ENCODE measurements around the gene CELF2. TPM values are rescaled to one million over a fixed set of nuclear protein-coding genes. Genes with fewer than 3 reads are reported as not detected.

CELF2 gene
- total RNA-seq, 1 donor from 2014 or later: 110 TPM

- Mint-ChIP-seq H3K36me3 (ENCODE audit: low read depth) (peaks cover 80% of the 10 kb centered on the region), H3K4me3 (no peak overlapping the region), H3K9me3 (no peaks in the 10 kb centered on the region), H3K27me3 (ENCODE audit: insufficient read depth) (no peaks in the 10 kb centered on the region), H3K4me1 (ENCODE audit: low read depth) (peaks cover 83% of the 10 kb centered on the region), H3K27ac (peak overlapping the region; percentile 44)
- no peak for DNase-seq (ENCODE audit: low spot score)
- intact Hi-C loops (cut with micrococcal nuclease): no loop called here
These were observed 174.0 kb downstream of the CELF2 start for GRCh38 chr10:11191678-11192077.

- DNase-seq (ENCODE audit: low spot score): no peak
- Mint-ChIP-seq H3K36me3 (ENCODE audit: low read depth) (peaks cover 79% of the 10 kb centered on the region), H3K27ac (peak overlapping the region; percentile 82), H3K9me3 (no peaks in the 10 kb centered on the region), H3K4me3 (no peak overlapping the region), H3K27me3 (ENCODE audit: insufficient read depth) (no peaks in the 10 kb centered on the region), H3K4me1 (ENCODE audit: low read depth) (peaks cover 83% of the 10 kb centered on the region)
- intact Hi-C loops (cut with micrococcal nuclease): no loop called here
These were observed 174.8 kb downstream of the CELF2 start for GRCh38 chr10:11192304-11193000.

GRCh38 chr10:11193001-11193551 is 175.4 kb downstream of the CELF2 start:
- H3K4me3 Mint-ChIP-seq: no peak overlapping the region

GRCh38 chr10:11194859-11195586 is 177.4 kb downstream of the CELF2 start:
- H3K4me3 Mint-ChIP-seq: no peak overlapping the region

More at GRCh38 chr10:11193001-11193551, 175.4 kb downstream of the CELF2 start:
- peaks cover 78% of the 10 kb centered on the region for H3K36me3 Mint-ChIP-seq (ENCODE audit: low read depth)
- no peaks in the 10 kb centered on the region for H3K27me3 Mint-ChIP-seq (ENCODE audit: insufficient read depth)
- peak overlapping the region; percentile 82 for H3K27ac Mint-ChIP-seq
- intact Hi-C loops (cut with micrococcal nuclease): no loop called here
- DNase-seq (ENCODE audit: low spot score): no peak
- no peaks in the 10 kb centered on the region for H3K9me3 Mint-ChIP-seq
- H3K4me1 Mint-ChIP-seq (ENCODE audit: low read depth): peaks cover 83% of the 10 kb centered on the region

GRCh38 chr10:11195623-11196022 is 178.0 kb downstream of the CELF2 start:
- DNase-seq (ENCODE audit: low spot score): no peak
- H3K4me1 Mint-ChIP-seq (ENCODE audit: low read depth): peaks cover 83% of the 10 kb centered on the region
- H3K27ac Mint-ChIP-seq: peak overlapping the region; percentile 29
- intact Hi-C loops (cut with micrococcal nuclease): loop anchor here (2.0 kb wide), 1 partner anchor 13 kb away; no protein-coding TSS in a partner anchor
- H3K36me3 Mint-ChIP-seq (ENCODE audit: low read depth): peaks cover 77% of the 10 kb centered on the region
- H3K4me3 Mint-ChIP-seq: no peak overlapping the region
- H3K27me3 Mint-ChIP-seq (ENCODE audit: insufficient read depth): no peaks in the 10 kb centered on the region
- no peaks in the 10 kb centered on the region for H3K9me3 Mint-ChIP-seq

More at GRCh38 chr10:11194859-11195586, 177.4 kb downstream of the CELF2 start:
- Mint-ChIP-seq H3K36me3 (ENCODE audit: low read depth) (peaks cover 75% of the 10 kb centered on the region), H3K4me1 (ENCODE audit: low read depth) (peaks cover 83% of the 10 kb centered on the region), H3K27me3 (ENCODE audit: insufficient read depth) (no peaks in the 10 kb centered on the region), H3K9me3 (no peaks in the 10 kb centered on the region), H3K27ac (peak overlapping the region; percentile 43)
- intact Hi-C loops (cut with micrococcal nuclease): loop anchor here (2.0 kb wide), 1 partner anchor 14 kb away; no protein-coding TSS in a partner anchor
- no peak for DNase-seq (ENCODE audit: low spot score)

- no peak overlapping the region for H3K4me3 Mint-ChIP-seq
- no peak for DNase-seq (ENCODE audit: low spot score)
- intact Hi-C loops (cut with micrococcal nuclease): no loop called here
- H3K9me3 Mint-ChIP-seq: no peaks in the 10 kb centered on the region
- H3K27ac Mint-ChIP-seq: peak overlapping the region; percentile 80
- no peaks in the 10 kb centered on the region for H3K27me3 Mint-ChIP-seq (ENCODE audit: insufficient read depth)
- H3K4me1 Mint-ChIP-seq (ENCODE audit: low read depth): peaks cover 91% of the 10 kb centered on the region
- peaks cover 79% of the 10 kb centered on the region for H3K36me3 Mint-ChIP-seq (ENCODE audit: low read depth)
These were observed 179.6 kb downstream of the CELF2 start for GRCh38 chr10:11197266-11197712.

- intact Hi-C loops (cut with micrococcal nuclease): no loop called here
- peak overlapping the region; percentile 38 for H3K27ac Mint-ChIP-seq
- no peak for DNase-seq (ENCODE audit: low spot score)
- no peaks in the 10 kb centered on the region for H3K27me3 Mint-ChIP-seq (ENCODE audit: insufficient read depth)
- H3K4me1 Mint-ChIP-seq (ENCODE audit: low read depth): peaks cover 92% of the 10 kb centered on the region
- peaks cover 80% of the 10 kb centered on the region for H3K36me3 Mint-ChIP-seq (ENCODE audit: low read depth)
- H3K9me3 Mint-ChIP-seq: no peaks in the 10 kb centered on the region
- H3K4me3 Mint-ChIP-seq: no peak overlapping the region
These were observed 180.2 kb downstream of the CELF2 start for GRCh38 chr10:11197878-11198277.

GRCh38 chr10:11201911-11202310 is 184.2 kb downstream of the CELF2 start:
- intact Hi-C loops (cut with micrococcal nuclease): loop anchor here (1.0 kb wide), 1 partner anchor 7 kb away; no protein-coding TSS in a partner anchor
- peak overlapping the region; percentile 83 for H3K27ac Mint-ChIP-seq
- no peak for DNase-seq (ENCODE audit: low spot score)
- peaks cover 100% of the 10 kb centered on the region for H3K4me1 Mint-ChIP-seq (ENCODE audit: low read depth)
- peaks cover 78% of the 10 kb centered on the region for H3K36me3 Mint-ChIP-seq (ENCODE audit: low read depth)
- H3K27me3 Mint-ChIP-seq (ENCODE audit: insufficient read depth): no peaks in the 10 kb centered on the region
- H3K4me3 Mint-ChIP-seq: no peak overlapping the region
- H3K9me3 Mint-ChIP-seq: no peaks in the 10 kb centered on the region

- intact Hi-C loops (cut with micrococcal nuclease): no loop called here
- Mint-ChIP-seq H3K4me3 (no peak overlapping the region), H3K27ac (peak overlapping the region; percentile 60), H3K9me3 (no peaks in the 10 kb centered on the region), H3K36me3 (ENCODE audit: low read depth) (peaks cover 82% of the 10 kb centered on the region), H3K27me3 (ENCODE audit: insufficient read depth) (no peaks in the 10 kb centered on the region), H3K4me1 (ENCODE audit: low read depth) (peaks cover 100% of the 10 kb centered on the region)
- DNase-seq (ENCODE audit: low spot score): no peak
These were observed 186.8 kb downstream of the CELF2 start for GRCh38 chr10:11204351-11204942.

GRCh38 chr10:11205030-11205772 is 187.5 kb downstream of the CELF2 start:
- Mint-ChIP-seq H3K36me3 (ENCODE audit: low read depth) (peaks cover 78% of the 10 kb centered on the region), H3K27me3 (ENCODE audit: insufficient read depth) (peaks cover 1% of the 10 kb centered on the region), H3K4me3 (peak overlapping the region; percentile 4), H3K27ac (peak overlapping the region; percentile 83), H3K4me1 (ENCODE audit: low read depth) (peaks cover 100% of the 10 kb centered on the region), H3K9me3 (no peaks in the 10 kb centered on the region)
- DNase-seq (ENCODE audit: low spot score): no peak
- intact Hi-C loops (cut with micrococcal nuclease): no loop called here

GRCh38 chr10:11206676-11207559 is 189.2 kb downstream of the CELF2 start:
- Mint-ChIP-seq H3K4me1 (ENCODE audit: low read depth) (peaks cover 100% of the 10 kb centered on the region), H3K9me3 (no peaks in the 10 kb centered on the region), H3K36me3 (ENCODE audit: low read depth) (peaks cover 71% of the 10 kb centered on the region), H3K27me3 (ENCODE audit: insufficient read depth) (peaks cover 1% of the 10 kb centered on the region), H3K4me3 (peak overlapping the region; percentile 76), H3K27ac (peak overlapping the region; percentile 96)
- intact Hi-C loops (cut with micrococcal nuclease): no loop called here
- DNase-seq (ENCODE audit: low spot score): no peak

Measured in activated T-helper 1 cell treated with anti-CD3 and anti-CD28 coated beads, Interleukin-12 subunit alpha, Interleukin-12 subunit beta, Interleukin-2, Interleukin-4 antibody, amounts not matched to agents 30 ng/mL and 10 ng/mL and 1 ng/mL, durations not matched to agents 14 hours and 24 hours and 36 hours (primary cell).